ENCODE data around the gene SERGEF.

DNA sequence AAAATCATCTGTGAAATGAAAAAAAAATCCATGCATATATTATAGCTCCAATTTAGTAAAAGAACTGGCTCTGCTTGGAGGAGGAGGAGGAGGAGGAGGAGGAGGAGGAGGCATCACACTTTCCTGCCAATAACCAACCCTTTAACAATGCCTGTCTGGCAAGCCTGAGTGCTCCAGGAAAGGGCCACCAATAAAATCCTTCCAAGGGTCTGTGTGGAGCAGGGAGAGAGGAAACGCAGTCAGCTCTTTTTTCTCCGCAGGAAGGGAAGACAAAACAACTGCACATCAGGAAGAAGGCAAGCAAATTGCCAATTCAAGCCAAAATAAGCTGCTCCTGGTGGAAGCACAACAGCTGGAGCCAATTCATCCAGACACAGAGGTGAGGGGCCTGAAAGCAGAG lies 139.3 kb downstream of the SERGEF start:
- TF ChIP-seq, protein P1, sequence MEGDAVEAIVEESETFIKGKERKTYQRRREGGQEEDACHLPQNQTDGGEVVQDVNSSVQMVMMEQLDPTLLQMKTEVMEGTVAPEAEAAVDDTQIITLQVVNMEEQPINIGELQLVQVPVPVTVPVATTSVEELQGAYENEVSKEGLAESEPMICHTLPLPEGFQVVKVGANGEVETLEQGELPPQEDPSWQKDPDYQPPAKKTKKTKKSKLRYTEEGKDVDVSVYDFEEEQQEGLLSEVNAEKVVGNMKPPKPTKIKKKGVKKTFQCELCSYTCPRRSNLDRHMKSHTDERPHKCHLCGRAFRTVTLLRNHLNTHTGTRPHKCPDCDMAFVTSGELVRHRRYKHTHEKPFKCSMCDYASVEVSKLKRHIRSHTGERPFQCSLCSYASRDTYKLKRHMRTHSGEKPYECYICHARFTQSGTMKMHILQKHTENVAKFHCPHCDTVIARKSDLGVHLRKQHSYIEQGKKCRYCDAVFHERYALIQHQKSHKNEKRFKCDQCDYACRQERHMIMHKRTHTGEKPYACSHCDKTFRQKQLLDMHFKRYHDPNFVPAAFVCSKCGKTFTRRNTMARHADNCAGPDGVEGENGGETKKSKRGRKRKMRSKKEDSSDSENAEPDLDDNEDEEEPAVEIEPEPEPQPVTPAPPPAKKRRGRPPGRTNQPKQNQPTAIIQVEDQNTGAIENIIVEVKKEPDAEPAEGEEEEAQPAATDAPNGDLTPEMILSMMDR (IDR thresholded peaks at IDR 0.05) = no peak
- no peak for TF ChIP-seq POLR2AphosphoS5 (IDR thresholded peaks at IDR 0.05)
- no peak for TF ChIP-seq POLR2A (IDR thresholded peaks at IDR 0.05)

Data from prostate gland (tissue), 2 donors.